Mammary epithelial cell (primary cell): Measurements from ENCODE around the gene S100G.

Source experiments
- CTCF ChIP-seq, 2 donors: IDR thresholded peaks in 1 of 2; conservative IDR thresholded peaks in 1 of 2; 2 replicates each; pipeline ENCODE4 v1.5.1; 2011 to 2012; ENCODE audit warnings: inconsistent platforms in 2 of 2, low read length in 2 of 2, mild to moderate bottlenecking in 2 of 2, control low read depth in 1 of 2, low read depth in 1 of 2; ENCODE audit not compliant: insufficient read depth in 1 of 2; ENCODE audit errors: extremely low read depth in 1 of 2
- EZH2 ChIP-seq: IDR thresholded peaks from 2 replicates; pipeline ENCODE4 v1.6.1; 2012; ENCODE audit warnings: low read length, inconsistent platforms, borderline replicate concordance

DNA sequence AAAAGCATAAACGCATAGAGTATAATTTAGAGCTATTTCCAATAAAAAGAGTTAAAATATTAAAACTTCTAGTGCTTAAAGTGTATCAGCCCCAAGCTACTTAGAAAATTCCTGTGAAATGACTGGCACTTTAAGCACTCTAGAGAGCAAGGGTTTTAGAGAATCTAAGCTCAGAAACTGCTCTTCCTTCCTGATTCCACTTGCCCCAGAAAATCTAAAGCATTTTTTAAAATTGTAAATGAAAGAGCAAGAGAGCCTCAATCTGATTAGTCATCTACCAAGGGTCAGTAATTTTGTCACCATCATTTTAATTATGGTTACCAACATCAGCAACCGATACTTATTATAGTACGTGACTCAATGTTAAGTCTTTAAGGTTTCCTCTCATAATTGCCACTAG, 37.6 kb downstream of the S100G start:
- TF ChIP-seq CTCF (conservative IDR thresholded peaks at IDR 0.05 in 1 of 2, IDR thresholded peaks at IDR 0.05 in 1 of 2; ENCODE audit: extremely low read depth in 1 of 2, insufficient read depth in 1 of 2, low read depth in 1 of 2, low read length in 2 of 2) (no peak), EZH2 (no peak)
